Stimulated activated CD4-positive, alpha-beta T cell treated with anti-CD3 and anti-CD28 coated beads, Interleukin-1b, Interleukin-23, amount 100 ng/mL, for 4 hours (primary cell): ENCODE measurements around the gene GALNT2.

Experiments used
- DNase-seq, 2 donors: peaks; one replicate each; pipeline ENCODE4 v3.0.0-alpha.2; 2020; ENCODE audit warnings: low read depth in 2 of 2

Gene GALNT2

DNA sequence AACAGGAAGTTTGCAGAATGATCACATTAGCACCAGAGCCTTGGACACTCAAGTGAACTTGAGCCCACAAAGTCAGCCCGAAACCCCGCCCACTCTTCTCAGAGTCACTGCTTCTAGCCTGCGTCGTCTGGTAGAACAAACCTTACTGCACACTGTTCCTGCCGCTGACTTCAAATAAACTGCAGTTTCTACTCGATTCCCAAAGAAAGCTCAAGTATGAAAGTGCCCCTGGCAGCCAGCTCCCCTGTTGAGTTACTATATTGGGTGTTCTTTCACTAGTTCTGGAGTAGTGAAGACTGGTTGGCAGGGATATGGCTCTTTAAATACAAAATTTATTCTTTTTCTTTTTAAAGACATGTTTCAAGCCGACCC is 164.7 kb downstream of the GALNT2 start:
- no peak for DNase-seq

DNA sequence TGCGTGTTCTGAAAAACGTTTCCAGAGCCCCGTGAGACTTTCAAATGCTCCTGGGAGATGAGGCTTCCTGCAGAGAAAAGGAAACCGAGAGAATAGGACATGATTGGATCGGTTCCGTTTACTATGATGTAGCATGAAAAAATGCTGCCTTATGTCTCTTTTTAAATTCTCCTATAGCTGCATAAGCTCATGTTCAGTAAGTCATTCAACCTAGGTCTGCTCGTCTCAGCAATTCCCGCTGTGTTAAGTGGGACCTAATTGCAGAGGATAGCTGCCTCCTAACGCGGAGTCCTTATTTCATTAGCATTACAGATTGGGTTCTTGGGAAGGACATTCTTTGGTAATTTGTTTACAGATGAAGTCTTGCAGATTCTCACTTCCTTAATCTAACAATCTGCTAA is 165.3 kb downstream of the GALNT2 start:
- no peak for DNase-seq

DNA sequence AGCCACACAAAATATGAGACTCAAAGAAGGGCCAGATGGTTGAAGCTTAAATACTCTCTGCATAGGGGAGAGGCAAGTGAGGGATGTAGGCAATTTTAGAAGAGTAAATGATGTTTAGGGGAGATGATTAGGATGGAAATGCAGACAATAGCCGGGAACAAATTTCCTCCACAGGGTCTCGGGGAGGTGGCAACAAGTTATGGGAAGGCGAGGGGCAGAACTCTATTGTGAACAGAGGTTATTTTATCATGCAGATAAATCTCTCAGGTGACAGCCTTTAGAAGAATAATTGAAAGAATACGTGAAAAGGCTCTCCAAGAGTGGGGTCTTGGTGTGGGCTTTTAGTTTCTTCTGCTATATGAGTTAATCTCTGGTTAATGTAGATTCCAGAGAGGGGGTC is 166.7 kb downstream of the GALNT2 start:
- DNase-seq: no peak

DNA sequence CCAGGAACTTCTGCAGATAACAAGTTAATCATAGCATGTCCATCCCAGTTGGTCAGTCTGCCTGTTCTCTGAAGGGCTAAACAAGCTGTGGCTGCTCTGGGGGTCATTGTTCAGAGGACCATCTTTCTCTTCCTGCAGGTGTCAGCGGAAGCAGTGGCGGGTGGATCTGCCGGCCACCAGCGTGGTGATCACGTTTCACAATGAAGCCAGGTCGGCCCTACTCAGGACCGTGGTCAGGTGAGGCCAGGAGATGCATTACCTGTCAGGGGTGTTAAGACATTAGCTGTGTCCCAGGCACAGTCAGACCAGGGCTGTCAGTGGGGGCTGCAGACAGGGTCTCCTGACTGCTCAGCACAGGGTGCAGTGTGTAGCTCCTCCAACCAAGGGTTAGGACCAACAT is 168.8 kb downstream of the GALNT2 start:
- no peak for DNase-seq

DNA sequence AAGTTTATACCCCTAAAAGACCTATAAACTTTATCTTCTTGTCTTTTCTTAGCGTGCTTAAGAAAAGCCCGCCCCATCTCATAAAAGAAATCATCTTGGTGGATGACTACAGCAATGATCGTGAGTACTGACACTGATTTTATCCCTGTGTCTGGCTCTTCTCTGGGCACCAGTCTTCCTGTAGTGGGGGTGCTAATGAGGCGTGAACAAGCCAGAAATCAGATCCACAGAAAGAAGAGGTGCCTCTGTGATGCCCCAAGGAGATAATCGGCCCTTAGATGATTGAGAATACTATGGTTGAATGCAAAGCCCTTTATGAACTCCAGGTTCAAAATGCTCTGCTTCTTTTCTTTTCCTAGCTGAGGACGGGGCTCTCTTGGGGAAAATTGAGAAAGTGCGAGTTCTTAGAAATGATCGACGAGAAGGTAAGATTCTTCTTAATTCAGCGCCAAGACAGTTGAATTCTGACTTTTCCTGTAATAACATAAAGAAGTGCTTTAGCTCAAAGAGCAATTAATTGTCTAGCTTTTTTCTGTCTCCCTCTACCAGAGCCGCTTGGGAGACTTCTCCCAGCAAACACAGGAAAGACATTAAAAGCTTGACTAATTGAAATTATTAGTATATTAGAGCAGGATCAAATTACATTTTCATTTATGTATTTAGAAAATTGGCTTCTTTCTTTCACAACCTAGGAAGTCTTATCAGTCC is 169.4 kb downstream of the GALNT2 start:
- no peak for DNase-seq

DNA sequence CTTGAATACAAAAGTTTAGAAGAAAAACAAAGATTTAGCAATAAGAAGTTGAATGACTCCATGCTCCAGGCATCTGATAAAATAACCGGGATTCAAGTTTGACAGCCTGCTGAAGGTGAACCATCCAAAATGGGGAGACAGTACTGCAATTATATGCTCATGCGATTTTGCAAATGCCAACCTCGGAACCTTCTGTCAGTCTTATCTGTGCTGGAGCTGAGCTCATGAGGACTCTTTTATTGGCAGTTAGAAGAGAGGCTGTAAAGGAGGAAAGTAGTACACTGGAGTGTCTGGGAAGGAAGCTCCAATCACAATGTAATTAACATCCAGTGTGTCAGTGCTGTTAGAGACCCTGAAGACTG is 170.0 kb downstream of the GALNT2 start:
- DNase-seq: no peak

DNA sequence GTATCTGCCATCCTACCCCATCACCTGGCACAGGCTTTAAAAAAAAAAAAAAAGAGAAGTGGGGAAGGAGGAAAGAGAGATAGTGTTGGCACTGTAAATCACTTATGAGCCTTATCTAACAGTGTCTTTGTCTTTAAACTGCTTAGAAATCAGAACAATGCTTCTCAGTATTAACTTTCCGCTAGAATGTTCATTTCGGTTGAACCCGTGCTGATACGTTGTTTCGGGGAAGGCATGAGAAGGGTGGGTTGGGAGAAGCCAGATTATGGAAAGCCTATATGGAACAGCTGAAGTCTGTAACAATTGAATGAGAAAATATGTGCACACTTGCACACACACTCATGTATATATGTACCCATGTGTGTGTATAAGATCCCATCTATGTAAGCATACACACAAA is 170.8 kb downstream of the GALNT2 start:
- DNase-seq: no peak

DNA sequence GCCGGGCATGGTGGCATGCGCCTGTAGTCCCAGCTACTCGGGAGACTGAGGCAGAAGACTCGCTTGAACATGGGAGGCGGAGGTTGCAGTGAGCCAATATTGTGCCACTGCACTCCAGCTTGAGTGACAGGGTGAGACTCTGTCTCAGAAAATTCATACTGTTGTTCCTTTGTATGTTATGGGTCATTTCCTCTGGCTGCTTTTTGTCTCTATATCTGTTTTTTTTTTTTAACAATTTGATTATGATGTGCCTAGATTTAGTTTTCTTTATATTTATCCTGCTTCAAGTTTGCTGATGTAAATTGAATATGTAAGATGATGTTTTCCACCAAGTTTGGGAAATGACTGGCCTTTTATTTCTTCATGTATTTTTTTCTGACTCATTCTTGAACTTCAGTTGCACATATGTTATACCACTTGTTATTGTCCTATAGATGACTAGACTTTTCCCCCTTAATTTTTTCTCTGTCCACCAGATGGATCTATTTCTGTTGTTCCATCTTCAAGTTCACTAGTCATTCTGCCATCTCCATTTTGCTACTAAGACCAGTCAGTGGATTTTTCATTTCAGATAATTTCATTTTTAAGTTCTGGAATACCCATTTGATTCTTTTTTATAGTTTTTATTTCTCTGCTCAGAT is 173.5 kb downstream of the GALNT2 start:
- no peak for DNase-seq

DNA sequence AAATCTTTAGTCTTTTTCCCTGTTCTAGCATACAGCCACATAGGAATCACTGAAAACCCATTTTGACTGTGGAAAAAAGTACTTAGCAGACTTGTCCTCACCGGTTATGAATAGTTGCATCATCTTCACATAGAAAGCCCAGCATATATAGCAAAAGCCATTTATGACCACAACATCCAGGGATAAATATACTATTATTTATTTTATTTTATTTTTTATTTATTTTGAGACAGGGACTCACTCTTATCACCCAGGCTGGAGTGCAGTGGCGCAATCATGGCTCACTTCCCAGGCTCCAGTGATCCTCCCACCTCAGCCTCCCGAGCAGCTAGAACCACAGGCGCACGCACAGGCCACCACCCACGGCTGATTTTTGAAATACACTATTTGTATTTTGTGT is 175.3 kb downstream of the GALNT2 start:
- no peak for DNase-seq

DNA sequence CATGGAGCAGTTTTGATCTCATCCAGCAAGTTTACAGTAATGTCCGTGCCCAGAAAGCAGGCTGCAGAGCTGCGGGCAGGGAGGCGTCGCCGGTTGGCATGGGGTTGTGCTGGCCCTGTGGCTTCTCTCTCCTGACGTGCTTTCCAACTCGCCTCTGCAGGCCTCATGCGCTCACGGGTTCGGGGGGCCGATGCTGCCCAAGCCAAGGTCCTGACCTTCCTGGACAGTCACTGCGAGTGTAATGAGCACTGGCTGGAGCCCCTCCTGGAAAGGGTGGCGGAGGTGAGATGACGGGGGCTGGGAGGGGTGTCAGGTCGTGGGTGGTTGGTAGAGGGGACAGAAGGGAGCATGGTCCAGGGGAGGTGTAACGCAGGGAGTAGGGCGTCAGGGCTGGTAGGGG is 176.1 kb downstream of the GALNT2 start:
- no peak for DNase-seq

DNA sequence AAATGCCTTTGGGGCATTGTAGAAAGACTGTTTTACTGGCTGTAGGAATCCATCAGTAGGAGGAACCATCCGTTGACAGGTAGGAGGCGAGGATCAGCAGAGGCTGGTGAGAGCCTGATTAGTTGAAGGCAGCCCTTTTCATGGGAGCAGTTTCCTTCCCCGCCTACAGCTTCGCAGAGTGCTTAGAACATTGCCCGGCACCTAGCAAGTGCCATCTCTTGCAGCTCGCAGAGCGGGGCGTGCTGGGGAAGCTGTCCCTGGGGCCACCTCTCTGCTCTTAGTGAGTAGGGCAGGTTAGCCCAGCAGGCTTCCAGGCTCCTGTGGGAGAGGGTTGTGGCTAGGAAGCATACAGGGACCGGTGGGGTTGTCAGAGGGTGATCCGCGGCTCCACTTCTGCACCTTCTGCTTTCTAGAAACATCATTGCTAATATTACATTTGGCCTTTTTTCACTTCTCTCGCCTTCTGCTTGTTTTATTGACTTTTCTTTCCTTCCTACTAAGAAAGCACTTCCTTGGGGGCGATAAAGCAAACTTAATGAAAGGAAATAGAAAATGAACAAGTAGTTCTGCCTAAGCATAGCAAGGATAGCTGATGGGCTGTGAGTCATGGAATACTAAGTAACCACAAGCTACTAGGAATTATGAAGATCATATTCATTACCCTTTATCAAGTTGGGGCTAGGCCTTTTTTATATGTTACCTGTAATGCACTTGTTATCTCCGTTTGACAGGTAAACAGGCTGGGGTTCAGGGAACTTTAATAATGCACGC is 176.7 kb downstream of the GALNT2 start:
- DNase-seq: no peak

DNA sequence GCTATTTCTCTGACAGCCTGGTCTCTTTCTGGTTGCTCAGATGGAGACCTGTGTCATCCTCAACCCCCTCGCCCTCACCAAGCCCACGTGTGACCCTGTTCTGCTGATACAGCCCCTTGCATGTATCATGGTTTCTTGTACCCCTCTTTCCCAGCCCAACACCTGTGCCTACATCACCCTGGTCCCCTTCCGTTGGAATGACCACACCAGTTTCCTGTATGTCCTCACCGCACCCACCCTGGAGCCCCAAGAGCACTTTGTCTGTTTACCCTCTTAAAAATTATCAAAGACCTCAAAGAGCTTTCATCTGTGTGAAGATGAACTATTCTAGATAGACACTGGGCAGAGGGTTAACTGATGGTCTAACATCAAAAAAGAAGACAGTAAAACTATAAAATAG is 179.5 kb downstream of the GALNT2 start:
- no peak for DNase-seq

DNA sequence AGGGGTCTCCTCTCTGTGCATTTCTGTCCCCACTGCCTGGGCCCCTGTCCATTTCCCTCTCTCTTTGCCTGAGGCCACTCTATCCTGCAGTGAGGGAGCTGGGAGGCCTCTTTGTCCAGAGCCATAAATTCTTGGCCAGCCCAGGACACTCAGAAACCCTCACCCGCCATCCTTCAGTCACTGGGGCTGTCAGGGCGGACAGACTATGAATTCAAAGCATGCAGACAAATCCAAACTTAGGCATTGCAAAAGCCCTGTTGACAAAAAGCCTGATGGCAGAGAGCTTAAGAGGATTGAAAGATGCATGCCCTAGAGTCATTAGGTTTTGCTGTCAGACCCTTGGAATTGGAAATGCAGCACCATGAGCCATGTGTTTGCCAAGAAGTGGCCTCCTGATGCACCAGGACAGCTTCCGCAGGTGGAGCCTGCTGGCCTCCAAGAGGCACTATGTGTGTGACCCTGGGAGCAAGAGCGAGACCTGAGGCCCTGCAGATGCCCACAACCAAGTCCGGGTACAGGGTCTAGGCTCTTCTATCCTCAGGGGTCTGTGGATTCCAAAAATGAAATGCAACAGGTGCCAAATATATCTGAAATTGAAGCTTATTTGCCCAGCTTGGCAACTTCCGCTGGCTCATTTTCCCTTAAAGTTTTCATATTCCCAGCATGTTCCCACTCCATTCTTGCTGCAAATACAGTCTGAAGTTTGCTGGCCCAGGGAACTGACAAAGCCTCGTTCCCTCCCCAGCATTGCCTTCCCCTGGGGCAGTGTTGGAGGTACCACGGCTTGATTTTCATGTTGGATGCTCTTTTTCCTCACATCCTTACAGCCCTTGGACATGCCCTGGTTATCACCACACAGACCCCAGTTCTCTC is 181.2 kb downstream of the GALNT2 start:
- DNase-seq: no peak

DNA sequence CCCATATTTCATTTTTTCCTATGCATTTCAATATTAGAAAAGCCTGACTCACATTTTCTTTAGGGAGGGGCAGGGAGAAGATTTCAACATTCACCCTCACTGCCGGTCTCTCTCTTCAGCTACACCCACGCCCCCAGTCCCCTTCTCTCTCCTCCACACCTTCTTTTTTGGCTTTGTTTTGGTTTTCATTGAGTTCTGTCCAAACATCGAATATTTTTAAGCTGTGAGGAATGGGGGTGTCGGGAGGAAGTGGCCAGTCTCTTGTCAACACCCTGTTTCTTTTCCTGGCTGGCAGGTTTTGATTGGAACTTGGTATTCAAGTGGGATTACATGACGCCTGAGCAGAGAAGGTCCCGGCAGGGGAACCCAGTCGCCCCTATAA is 181.8 kb downstream of the GALNT2 start:
- no peak for DNase-seq

DNA sequence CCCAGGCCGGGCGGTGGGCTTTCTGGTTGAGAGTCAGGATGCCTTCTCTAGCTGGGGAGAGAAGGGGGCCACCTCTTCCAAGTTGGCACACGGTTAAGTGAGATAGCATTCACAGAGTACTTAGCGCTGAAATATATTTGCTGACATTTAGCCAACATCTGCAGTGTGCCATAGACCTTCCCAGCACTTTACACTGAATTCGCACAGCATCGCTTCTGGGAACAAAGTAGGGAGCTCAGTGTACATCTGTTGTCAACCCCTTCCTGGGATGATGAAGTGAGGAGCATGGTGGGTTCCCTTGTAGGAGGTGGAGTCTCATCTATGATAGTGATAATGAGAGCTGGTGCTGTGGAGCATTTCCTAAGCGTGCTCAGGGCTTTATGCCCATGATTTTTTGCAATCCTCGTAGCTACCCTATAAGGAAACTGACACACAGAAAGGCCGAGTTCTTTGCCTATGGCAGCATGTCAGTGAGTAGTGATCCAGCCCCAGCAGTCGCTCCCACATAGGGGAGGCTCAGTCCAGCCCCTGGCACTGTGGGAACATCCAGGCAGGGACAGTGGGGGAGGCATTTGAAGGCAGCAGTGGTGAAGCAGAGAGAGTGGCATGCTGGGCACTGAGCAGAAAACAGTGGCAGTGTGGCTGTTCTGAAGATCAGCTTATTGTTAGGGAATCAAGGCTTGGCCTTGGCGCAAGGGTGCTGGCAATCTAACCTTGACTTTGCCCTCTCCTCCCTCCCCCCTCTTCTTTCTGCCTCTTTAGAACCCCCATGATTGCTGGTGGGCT is 182.8 kb downstream of the GALNT2 start:
- no peak for DNase-seq

DNA sequence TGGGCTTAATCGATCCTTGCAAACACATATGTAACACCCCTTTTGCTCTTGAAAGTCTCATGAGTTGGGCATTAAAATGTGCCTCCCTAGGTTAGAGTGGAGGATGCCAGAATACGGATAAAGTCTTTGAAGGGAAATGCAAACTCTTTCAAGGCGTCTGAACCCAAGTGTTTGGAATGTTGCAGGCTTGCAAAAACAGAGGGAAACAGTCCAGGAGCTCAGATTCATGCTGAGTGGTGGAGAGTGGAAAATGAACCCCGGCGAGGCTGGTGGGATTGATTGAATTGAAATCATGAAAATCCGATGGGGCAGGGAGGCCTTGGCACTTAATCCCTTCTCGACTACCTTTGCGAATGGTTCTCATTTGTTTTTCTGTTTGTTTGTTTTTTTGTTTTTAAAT is 183.6 kb downstream of the GALNT2 start:
- no peak for DNase-seq

DNA sequence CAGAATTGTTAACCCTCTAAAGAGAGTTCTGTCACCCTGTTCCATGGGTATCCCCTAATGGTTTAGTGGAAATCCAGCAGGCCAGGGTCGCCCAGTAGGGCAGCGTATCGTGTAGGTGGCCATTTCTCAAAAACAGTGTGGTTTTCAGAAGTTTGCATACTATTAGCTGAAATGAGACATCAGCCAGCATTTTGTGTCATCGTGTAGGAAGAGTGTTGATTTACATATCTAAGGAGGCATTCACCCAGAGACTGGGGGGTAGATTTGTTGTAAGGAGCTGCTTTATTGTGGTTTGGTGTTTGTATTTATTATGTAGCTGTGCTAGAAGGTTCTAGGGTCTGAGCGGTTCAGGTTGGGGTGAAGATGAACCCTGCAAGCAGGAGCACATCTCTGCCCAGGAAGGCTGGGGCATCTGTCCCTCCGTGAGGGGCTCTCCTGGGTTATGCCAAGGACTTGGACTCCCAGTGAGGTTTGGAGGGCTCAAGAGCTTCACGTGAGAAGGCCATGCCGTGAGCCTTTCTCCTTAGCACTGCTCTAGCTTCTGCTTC is 184.7 kb downstream of the GALNT2 start:
- no peak for DNase-seq

DNA sequence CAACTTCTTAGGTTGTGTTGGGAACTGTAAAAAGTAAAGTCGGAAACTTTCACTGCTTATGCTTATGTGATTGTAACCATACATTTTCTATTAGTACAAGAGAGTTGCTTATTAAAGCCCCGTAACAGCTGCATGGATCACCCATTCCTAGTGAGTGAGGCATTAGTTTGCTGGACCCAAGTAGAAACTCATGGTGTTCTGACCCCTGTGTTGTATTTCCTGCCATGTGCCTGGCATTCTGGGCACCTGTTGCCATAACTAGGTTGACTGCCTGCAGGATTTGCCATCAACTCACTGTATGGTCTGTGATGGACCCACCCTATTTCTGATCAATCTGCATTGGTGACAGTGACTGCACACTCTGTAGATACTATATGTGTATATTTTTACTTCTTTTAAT is 186.1 kb downstream of the GALNT2 start:
- no peak for DNase-seq

DNA sequence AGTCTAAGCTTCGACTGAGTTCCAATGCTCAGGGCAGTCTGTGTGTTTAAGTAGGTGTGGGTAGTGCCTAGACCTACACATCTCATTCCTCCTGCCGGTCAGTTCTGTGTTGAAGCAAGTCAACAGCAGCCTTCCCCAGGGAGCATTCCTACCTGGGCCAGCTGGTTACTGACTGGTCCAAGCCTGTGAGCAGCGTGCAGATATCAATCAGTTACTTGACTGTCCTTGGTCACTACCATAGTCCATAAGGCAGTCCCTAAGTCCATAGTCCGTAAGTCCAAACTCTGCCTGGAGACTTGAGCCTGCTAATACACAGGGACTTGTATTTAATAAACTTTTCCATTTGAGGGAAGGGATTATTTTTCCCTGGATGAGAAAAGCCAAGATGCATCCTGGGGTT is 187.2 kb downstream of the GALNT2 start:
- no peak for DNase-seq

DNA sequence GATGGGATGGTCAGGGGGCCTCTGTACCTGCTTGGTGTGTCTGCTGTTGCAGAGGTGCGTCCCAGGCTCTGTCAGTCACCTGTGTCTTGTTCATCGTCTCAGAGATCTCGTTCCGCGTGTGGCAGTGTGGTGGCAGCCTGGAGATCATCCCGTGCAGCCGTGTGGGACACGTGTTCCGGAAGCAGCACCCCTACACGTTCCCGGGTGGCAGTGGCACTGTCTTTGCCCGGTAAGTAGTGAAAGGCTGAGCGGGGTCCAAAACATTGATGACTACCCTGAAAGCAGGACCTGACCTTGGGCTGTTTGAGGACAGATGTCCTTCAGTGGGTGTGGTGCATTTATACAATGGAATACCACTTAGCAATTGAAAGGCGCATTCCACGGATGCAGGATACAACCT is 188.1 kb downstream of the GALNT2 start:
- DNase-seq: no peak

DNA sequence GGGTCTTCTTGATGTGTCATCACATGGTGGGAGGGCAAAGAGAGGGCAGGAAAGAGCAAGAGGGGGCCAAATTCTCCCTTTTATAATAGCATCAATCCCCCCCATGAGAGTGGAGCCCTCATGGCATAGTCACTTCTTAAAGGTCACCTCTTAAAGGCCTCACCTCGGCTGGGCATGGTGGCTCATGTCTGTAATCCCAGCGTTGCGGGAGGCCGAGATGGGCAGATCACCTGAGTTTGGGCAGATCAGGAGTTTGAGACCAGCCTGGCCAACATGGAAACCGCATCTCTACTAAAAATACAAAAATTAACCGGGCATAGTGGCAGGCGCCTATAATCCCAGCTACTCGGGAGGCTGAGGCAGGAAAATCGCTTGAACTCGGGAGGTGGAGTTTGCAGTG is 189.0 kb downstream of the GALNT2 start:
- DNase-seq: no peak
